ENCODE results near the gene PLA2R1.

- TF ChIP-seq CTCF (IDR thresholded peaks at IDR 0.05; ENCODE audit: low read length) (no peak), EZH2 (IDR thresholded peaks at IDR 0.05; ENCODE audit: borderline replicate concordance, low read length) (no peak)
Measured at GRCh38 chr2:160097326-160097725, 34.9 kb upstream of the PLA2R1 start.
